ENCODE measurements around the gene NAT10.
"Not testable (repeated sequence)": the region's sequence is repeated elsewhere in the genome, so short reads cannot be mapped to it uniquely, and the experiment has no call there.

NAT10 gene

DNA sequence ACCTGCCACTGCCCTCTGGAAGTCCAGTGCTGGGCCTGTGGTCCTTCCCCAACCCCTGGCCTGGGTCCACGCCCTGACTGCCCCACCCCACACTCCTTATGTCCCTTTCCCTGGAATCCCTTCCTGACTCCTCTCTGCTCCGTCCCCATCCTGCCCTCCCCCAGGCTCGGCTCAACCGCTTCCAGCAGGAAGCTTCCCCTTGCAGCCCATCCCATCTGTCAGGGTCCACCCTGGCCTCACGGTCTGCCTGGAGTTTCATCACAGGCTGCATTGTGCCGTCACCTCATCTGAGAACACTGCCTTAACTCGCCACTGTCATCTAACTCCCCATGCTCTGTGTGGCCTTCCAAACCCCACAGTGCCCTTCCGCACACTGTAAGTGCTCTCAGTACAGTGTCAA lies 64.3 kb downstream of the NAT10 start:
- no peak for DNase-seq

DNA sequence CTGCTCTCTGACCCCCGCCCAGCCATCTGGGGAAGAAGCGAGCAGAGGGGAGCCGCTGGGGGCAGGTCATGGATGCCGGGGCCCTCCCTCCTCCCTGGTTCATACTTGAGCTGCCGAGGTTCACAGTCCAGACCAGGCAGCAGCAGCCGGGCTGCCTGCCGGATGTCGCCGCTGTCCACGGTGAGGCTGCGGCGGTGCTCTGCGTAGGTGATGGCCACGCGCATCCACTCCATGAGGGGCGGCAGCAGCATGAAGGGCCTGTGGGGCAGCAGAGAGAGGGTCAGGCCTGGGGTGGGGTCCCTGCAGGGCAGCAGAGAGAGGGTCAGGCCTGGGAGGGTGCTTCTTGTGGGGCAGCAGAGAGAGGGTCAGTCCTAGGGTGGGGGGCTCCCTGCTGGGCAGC lies 67.6 kb downstream of the NAT10 start:
- no peak for DNase-seq

DNA sequence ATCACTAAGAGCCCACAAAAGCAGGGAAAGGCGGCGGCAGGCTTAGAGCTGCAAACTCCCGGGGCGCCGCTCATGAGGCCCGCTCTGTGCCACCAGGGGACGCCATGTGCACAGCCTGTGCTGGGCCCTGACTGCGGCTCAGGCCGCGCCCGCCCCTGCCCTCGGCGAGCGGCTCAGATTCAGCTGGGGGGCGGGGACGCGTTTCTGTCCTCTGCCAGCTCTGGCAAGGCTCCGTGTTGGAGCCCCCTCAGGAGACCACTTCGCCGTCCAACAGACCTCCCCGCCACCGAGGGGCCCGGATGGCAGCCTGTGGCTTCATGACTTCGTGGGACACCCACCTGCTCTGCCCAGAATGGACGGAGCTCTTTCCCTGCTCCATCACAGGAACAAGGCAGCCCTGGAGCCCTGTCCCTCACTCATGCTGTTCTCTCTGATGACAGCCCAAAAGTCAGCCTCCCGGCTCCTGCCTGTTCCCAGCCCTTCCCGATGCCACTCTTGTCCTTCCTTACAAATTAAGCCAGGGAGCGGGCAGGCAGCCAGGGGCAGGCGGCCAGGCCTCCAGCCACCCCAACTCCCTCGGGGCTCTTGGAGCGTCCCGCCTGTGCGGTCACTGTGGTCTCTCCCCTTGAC lies 69.1 kb downstream of the NAT10 start:
- peak; percentile 61 for DNase-seq

DNA sequence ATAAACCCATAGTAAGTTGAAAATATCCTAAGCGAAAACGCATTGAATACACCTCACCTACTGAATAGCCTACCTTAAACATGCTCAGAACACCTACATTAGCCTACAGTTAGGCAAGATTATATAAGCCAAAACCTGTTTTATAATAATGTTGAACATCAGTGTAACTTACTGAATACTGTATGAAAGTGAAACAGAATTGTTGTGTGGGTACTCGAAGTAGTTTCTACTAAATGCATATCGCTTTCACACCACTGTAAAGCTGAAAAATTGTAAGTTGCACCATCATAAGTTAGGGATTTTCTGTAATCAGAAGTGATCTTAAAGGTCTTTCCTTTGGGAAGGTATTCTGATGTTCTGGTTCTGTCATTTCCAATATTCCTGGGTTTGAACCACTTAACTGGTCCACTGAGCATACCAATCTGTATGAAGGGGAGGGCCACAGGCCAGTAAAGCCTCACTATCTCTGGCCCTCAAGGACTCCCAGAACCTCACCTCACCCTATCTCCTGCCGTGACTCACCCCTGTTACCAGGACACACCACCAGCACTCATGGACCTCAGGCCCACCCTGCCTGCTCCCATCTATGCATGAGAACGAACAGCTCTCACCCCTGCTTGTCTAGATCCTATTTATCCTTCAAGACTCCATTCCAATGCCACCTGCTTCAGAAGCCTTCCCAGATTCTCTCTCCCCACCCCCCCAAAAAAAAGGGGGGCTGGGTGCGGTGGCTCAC lies 70.0 kb downstream of the NAT10 start:
- no peak for DNase-seq

DNA sequence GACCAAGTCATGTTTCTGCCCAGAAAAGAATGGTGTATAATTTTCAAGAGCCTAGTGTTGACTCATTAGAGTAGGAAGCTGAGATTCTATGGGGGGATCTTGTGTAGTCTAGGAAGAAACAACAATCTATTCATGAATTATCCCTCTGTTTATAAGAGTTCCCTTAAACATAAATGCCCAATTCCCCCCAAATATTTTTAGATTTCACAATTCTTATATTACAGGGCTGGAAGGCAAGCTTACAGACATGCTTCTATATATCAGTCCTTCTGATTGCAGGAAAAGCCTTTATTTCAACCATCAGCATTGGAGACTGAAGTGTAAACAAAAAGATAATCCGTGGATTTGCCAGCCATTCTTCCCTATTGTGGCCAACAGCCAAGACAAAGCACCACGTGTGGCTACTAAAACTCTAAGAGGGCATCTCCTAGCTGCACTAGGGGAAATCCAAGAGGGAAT lies 71.4 kb downstream of the NAT10 start:
- DNase-seq = no peak

DNA sequence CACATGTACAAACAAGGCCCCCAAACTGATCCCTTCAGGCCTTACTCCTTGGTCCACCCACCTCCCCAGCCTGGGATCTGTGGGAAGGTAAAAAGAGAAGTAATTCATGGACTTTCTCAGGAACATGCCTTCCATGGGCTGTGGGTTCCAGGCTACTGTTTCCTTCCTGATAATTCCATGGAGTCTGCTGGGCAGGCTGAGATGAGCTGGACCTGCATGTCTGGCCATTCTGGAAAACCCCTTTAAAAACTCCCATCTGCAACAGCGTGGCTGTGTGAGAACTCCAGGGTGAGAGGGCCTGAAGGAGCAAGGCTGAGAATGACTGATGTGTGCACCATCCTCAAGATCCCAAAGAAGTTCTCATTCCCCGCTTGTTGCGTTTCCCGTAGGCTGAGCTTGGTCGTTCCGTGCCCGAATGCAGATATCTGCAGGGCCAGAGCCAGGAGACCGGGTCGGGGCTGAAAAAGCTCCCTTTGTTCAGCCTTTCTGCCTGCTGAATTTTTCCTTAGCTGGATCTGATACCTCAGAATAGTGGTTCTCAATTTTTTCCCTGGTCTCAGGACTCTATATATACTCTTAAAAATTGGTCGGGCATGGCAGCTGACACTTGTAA lies 72.9 kb downstream of the NAT10 start:
- DNase-seq = no peak

DNA sequence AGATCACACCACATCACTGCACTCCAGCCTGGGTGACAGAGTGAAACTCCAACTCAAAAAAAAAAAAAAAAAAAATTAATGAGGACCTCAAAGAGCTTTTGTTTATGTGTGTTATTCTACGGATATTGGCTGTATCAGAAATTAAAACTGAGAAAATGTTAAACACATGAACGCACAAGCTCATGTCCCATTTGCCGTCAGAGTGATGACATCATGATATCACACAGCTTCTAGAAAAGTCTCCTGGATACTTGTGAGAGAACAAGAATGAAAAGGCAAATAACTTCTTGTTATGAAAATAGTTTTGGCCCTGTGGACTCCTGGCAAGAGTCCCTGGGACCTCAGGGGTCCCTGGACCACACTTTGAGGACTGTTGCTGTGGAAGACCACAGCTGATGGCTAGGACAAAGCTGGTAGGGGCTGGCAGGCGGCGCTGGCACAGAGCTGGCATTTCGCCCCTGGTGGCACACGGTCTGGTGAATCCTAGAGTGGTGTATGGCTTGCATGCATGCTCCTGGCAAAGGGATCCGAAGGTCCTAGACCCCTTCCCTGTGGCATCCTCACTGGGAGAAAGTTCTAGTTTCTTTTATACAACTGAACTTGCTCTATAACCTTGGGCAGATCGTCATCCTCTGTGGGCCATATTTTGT lies 73.7 kb downstream of the NAT10 start:
- DNase-seq = no peak

DNA sequence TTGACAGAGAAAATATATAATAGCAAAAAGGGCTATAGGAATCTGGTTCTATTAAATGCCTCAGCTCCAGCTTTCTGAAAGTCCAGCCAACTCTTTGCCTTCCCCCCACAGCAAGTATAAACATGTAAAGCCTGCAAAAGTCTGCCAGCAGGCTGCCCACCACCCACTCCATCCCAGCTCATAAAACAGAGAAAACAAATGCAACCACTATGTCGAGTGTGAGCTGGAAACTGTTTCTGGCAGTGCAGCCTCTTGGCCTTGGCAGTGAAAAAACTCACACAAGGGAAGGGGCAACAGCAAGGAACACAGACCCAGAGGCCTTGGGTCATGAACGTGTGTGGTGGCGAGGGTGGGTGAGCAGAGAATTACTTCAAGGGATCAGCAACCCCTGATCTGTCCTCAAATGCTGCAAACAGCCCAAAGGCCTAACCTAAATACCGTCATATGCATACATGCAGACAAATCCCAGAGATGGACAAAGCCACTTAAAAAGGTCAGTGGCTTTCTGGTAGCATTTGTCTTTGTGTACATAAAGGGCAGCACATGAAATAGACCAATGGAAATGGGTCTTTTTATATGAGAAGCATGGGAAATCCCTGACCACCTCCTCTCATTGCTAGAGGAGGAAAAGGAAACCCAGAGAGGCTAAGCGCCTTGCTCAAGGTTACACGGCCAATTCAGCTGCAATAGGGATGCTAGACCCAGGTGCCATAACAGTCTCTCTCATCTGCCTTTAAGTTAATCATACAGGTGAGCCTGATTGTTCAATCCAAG lies 74.8 kb downstream of the NAT10 start:
- DNase-seq = no peak

DNA sequence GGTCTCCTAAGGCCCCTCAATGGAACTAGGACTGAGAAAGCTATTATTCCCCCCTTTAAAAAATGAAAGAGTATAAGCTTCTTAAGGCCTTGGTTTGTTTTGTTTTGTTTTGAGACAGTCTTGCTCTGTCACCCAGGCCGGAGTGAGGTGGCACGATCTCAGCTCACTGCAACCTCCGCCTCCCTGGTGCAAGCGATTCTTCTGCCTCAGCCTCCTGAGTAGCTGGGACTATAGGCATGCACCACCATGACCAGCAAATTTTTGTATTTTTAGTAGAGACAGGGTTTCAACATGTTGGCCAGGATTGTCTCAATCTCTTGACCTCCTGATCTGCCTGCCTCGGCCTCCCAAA lies 75.4 kb downstream of the NAT10 start:
- not testable (repeated sequence) for DNase-seq

DNA sequence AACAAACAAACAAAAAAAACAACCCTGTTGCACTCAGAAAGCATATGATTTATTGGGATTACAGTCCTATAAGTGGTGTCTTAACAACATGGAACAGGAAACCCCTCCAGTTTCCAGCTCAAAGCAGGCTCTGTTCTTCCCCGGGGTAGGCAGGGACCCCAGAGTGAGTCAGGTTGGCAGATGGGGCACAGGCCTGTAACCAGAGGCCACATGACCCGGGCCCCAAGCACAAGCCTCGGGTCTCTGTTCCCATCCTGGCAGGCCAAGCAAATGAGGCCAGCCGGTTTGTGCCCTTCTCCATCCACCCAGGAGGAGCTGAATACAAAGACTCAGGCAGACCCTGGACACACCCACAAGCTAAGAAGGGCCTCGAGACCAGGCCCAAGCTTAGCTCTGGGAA lies 75.8 kb downstream of the NAT10 start:
- DNase-seq = no peak

DNA sequence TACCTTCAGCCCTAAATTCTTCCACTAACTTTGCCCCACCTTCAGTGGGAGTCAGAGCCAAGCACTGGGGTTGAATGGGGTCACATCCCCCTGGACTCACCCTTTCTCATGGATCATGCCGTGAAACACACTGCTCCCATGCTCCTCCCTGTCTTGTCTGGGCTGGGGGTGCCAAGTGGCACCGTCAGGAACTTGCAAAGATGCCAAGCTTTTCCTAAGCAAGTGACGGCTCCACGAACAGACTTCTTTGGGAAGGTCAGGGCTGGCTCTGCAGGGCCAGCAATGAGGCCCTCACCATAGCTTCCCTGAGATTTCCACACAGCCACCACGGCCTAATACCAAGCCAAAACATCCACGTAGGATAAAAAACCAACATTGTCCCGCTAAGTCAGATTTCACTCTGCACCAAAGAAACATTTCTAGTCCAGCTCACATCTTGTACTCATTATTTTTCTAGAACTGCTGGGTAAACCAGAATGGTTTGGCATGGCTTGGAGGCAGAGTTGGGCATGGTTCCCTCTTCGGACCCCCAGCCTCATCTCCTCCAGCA lies 76.5 kb downstream of the NAT10 start:
- DNase-seq = no peak

DNA sequence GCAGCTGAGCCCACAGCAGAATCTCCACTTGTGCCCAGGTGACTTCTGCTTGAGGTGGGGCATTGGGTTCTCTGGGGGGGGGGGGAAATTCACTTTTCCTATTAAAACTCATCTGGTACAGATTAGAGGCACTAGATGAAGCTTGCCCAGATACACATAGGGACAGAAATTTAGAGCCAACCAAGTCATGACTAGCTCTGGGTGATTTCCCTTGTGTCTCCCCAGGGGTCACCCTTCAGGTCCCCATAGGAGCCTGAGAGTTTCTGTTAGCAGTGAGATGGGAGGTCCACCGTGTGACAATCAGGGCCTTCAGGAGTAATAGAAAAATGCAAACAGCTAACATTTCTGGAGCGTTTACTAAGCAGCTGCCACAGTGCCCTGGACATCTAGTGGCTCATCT lies 77.0 kb downstream of the NAT10 start:
- DNase-seq = no peak

DNA sequence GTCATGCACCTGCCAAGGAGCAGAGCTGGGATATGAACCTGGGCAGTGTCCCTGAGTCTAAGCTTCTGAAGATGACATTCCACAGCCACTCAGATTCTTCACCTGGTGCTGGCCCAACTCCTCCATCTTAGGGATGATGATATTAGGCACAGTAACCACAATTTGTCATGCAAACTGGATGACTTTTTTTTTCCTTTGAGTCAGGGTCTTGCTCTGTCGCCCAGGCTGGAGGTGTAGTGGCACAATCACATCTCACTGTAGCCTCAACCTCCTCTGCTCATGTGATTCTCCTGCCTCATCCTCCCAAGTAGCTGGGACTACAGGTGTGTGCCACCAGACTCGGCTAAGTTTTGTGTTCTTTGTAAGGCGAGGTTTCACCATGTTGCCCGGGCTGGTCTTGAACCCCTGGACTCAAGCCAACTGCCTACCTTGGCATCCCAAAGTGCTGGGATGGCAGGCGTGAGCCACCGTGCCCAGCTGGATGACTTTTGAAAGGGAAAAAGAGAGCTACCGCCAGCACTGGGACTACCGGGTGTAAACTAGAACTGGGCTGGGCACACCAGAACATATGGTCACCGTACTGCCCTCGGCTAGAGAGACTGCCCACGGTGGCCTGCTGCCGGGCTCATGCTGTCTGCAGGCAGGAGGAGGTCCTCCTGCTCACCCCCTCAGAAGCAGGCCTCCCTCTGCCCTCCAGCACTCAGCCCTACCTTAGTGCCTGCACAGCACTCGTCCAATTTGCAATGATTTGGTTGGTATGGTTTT lies 77.7 kb downstream of the NAT10 start:
- no peak for DNase-seq

DNA sequence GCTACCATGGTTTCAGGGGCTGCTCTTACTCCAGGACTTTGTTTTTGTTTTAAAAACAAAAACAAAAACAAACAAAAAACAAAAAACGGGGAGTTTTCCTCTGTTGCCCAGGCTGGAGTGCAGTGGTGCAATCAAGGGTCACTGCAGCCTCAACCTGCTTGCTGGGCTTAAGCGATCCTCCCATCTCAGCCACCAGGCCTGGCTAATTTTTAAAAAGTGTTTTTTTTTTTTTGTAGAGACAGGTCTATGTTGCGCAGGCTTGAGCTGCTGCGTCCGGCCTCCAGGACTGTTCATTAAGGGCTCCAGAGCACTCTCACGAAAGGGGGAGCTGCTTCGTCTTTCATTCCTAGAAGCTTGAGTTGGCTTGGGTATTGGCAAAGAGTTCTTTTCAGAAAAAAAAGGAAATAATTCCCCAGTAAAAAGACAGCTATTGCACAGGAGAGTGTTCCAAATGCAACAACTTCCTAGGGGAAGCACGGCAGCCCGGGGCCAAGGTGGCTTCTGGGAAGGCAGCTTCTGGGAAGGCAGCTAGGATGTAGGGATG lies 78.5 kb downstream of the NAT10 start:
- DNase-seq = no peak

DNA sequence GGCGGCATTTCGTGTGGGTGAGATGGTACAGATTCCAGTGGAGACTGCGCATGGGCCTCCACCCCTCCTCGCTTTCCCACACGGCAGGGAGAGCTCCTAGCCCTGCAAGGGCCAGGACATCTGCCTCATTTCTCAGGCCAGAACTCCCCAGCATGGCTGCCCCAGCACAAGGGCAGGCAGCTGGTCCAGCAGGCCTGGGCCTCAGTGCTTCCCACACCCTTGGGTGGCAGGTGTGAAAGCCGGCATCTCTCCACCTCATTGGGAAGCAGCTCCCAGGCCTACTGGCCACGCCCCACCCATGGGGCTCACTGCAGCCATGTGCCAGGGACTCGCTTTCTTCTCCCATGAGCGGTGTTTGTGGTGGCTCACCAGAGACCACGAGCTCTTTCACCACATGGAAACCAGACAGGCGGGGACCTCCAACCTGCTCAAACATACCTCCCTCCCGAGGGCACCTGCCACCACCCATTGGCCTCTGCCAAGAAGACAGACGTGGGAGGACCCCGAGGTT lies 79.1 kb downstream of the NAT10 start:
- DNase-seq = no peak

DNA sequence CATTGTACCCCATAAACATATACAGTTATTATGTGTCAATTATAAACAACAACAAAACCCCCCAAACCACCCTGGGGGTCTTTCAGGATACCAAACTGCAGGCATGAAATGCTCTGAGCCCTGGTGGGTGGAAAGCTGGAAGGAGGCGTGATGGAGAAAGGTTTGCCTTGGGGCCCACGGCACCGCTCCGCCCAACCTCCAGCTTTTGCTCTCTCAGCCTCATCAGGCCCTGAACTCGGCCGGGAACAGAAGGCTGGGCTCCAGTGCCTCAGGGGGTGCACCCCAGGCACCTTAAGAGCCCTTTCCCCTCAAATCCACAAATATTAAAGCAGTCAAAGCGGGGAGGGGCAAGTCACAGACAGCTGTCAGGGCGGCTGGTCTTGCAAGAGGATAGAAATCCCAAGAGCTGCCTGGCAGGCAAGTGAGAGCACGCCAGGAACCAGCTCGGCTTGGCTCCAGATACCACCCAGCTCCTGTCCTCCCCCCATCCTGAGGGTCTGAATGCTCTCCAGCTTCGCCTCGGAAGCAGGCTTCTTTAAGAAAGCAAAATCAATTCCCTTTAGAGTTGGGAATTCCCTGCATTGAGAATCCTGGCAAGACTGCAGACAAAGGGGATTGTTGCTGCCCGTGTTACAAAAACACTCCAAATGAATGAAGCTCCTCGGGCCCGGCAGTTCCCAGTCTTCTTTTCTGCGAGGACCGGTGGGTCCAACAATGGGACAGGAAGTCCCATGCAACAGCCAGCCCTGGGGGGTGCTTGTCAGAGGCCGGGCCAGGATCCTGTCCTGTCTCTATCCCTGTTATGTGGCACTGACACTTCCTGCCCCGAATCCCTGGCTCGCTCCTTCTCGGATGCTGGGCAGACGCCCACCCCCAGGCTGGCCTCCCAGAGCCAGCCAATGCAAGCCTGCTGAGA lies 80.8 kb downstream of the NAT10 start:
- no peak for DNase-seq

DNA sequence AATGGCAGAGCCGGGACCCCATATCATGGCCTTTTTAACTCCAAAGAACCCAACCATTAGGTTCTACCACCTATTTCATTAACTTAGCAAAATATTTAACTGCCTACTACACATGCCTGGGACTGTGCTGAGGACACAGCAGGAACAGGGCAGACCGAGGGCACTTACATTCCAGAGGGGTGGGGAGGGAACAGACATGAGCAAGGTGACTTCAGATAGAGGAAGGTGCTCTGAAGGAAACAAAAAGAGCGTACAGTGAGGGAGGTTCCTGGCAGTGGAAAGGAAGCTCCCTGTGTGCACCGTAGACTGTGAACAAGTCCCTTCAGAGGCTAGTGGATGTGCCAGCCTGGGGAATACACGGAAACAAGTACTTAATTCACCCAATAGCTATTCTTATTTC lies 82.8 kb downstream of the NAT10 start:
- DNase-seq = no peak

DNA sequence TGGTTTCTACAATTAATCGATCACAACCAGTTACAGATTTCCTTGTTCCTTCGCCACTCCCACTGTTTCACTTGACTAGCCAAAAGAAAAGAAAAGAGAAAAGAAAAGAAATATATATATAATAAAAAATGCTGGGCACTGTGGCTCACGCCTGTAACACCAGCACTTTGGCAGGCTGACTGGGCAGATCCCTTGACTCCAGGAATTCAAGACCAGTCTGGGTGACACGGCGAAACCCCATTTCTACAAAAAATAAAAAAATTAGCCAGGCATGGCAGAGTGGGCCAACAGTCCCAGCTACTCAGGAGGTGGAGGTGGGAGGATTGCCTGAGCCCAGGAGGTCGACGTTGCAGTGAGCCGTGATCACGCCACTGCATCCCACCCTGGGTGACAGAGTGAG lies 83.8 kb downstream of the NAT10 start:
- DNase-seq = no peak

DNA sequence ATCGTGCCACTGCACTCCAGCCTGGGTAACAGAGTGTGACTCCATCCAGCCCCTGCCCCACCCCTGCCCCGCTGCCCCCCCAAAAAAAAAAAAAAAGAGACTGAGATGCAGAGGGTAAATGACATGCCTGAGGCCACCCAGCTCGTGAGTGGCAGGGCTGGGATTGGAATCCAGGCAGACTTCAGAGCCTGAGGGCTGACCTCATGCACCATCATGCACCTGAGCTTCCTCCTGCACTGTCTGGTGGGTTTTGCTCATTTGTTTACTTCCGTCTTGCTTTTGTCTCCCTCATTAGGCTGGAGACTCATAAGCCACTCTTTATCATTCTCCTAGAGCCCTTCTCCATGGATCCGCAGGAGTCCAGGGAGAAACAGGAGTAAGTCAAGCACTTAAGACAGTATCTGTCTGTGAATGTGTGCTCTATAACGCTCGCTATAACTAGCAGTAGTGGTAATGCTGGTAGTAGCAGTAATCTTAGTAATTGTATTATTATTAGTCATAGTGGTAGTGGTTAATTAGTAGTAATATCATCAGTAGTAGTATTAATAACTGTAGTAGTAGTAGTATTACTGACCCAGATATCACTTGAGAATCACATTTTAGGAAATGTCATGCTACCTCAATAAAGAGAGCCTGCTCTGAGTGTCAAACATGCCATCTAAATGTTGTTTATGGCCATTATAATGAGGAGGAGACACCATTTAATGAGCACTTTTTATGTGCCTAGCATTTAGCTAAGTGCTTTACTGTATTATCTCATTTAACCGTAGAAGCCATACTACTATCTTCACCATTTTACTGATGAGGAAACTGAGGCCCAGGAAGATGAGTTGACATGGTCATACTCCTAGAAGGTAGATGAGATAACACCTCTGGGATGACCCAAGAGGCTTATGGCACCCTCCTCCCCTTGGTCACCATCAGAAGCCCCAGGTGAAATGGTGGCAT lies 85.0 kb downstream of the NAT10 start:
- DNase-seq = no peak
